CD8-positive, alpha-beta memory T cell (primary cell): ENCODE results near the gene GGT1. TPM values are rescaled to one million over a fixed set of nuclear protein-coding genes. Genes with fewer than 3 reads are reported as not detected.
A peak's percentile ranks its signal among the peaks of the same experiment; 100 is the strongest.
"Not testable (repeated sequence)": the region's sequence is repeated elsewhere in the genome, so short reads cannot be mapped to it uniquely, and the experiment has no call there.

Experiments used
- CTCF ChIA-PET: fragments of 350-600 bp; sonication (Branson Sonifier 250); formaldehyde crosslinking; loops from one replicate; lab custom pipeline; 2021; ENCODE audit warnings: antibody characterized with exemption; lab: Charles Lee
- POLR2A ChIA-PET: fragments of 350-600 bp; sonication (Branson Sonifier 250); formaldehyde crosslinking; loops from one replicate; lab custom pipeline; 2021; ENCODE audit warnings: antibody characterized with exemption; lab: Charles Lee
- DNase-seq, 5 donors: peaks; one replicate each; pipeline versions ENCODE4 v3.0.0 to v3.0.0-alpha.2; 2020 to 2022; ENCODE audit warnings: mixed read lengths in 1 of 5
- H3K27ac ChIP-seq: one replicate; pipeline ENCODE4 v1.7.0; 2013; ENCODE audit warnings: low read depth, mild to moderate bottlenecking, low read length, moderate library complexity
- H3K27me3 ChIP-seq: 2 replicates; pipeline ENCODE4 v1.7.0; 2013; ENCODE audit warnings: low read length, mild to moderate bottlenecking; ENCODE audit not compliant: insufficient read depth, poor library complexity, severe bottlenecking
- H3K36me3 ChIP-seq: 2 replicates; pipeline ENCODE4 v1.7.0; 2013; ENCODE audit warnings: mild to moderate bottlenecking, low read length, moderate library complexity; ENCODE audit not compliant: insufficient read depth
- H3K4me1 ChIP-seq: 2 replicates; pipeline ENCODE4 v1.7.0; 2013; ENCODE audit warnings: mild to moderate bottlenecking, low read length, moderate library complexity; ENCODE audit not compliant: insufficient read depth
- H3K4me3 ChIP-seq: 2 replicates; pipeline ENCODE4 v1.7.0; 2013; ENCODE audit warnings: mild to moderate bottlenecking, low read length
- H3K9me3 ChIP-seq: 2 replicates; pipeline ENCODE4 v1.7.0; 2013; ENCODE audit warnings: mild to moderate bottlenecking, low read length
- H3K27ac Mint-ChIP-seq, 8 donors: one replicate each; pipeline ENCODE4 v1.8.0; 2020 to 2021; ENCODE audit warnings: mixed read lengths in 8 of 8, mild to moderate bottlenecking in 6 of 8, inconsistent platforms in 3 of 8, moderate library complexity in 3 of 8
- H3K27me3 Mint-ChIP-seq, 2 donors: one replicate each; pipeline ENCODE4 v1.8.0; 2020 to 2021; ENCODE audit warnings: mixed read lengths in 2 of 2, mild to moderate bottlenecking in 1 of 2, moderate library complexity in 1 of 2
- H3K36me3 Mint-ChIP-seq, 3 donors: one replicate each; pipeline ENCODE4 v1.8.0; 2020 to 2021; ENCODE audit warnings: mixed read lengths in 3 of 3, inconsistent platforms in 1 of 3, mild to moderate bottlenecking in 1 of 3
- H3K4me1 Mint-ChIP-seq, 3 donors: one replicate each; pipeline ENCODE4 v1.8.0; 2020 to 2021; ENCODE audit warnings: mixed read lengths in 3 of 3, inconsistent platforms in 1 of 3, mild to moderate bottlenecking in 1 of 3
- H3K4me3 Mint-ChIP-seq, 7 donors: one replicate each; pipeline ENCODE4 v1.8.0; 2020 to 2021; ENCODE audit warnings: mixed read lengths in 7 of 7, mild to moderate bottlenecking in 6 of 7, moderate library complexity in 4 of 7, inconsistent platforms in 2 of 7
- H3K9me3 Mint-ChIP-seq, 5 donors: one replicate each; pipeline ENCODE4 v1.8.0; 2020 to 2022; ENCODE audit warnings: mixed read lengths in 5 of 5, mild to moderate bottlenecking in 3 of 5, moderate library complexity in 2 of 5, inconsistent platforms in 1 of 5
- polyA plus RNA-seq: library from polyadenylated mRNA; unstranded; fragments of 300-500 nt; fragmentation: Illumina TruSeq; gene quantifications from one replicate; pipeline ENCODE4 v1.2.3, GENCODE V29; 2021
- total RNA-seq, 2 experiments: library from RNA; stranded (reverse); gene quantifications; one replicate each; pipeline ENCODE4 v1.2.3, GENCODE V29; 2021

GGT1 gene
- total and polyA plus RNA-seq, 3 experiments from 2014 or later = 12.1 to 39.1 (median 36.9) TPM

DNA sequence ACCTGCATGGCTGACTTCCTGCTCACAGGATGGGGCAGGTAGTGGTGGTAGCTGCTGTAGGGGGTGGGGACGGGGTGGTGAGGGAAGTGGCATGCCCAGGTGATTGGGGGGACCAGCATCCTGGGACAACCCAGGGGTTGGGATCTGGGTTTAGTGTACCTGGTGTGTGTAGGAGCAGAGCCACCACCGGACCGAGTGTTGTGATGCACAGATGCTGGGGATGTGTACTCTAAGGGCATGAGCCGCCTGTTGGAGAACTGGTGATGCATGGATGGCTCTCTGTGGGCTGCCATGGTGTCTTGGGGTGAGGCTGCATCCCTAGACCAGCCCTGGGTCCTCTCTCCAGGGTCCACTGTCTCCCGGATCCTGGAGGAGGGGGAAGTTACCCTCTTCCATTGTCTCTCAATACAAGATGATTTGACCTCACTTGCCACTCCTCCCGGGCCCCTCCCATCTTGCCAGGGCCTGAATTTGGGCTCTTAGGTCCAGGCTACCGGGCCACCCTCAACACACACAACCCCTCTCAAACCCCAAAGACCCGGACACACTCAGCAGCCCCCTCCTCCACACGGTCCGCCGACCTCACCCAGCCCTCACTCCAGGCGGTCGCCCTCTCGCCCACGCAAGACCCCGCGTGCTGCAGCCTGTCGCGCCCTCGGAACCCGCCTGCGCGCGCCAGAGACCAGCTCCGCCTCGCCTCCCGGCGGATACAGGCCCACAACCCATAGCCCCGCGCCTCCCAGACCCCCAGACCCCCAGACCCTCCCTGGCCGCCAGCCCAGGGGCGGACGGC lies 10.7 kb upstream of the GGT1 start:
- no peaks in the 10 kb centered on the region for H3K9me3 Mint-ChIP-seq
- peak overlapping the region; percentile 63 to 89 (median 82) for H3K4me3 Mint-ChIP-seq
- H3K36me3 ChIP-seq = no peaks in the 10 kb centered on the region
- no peak for DNase-seq
- H3K36me3 Mint-ChIP-seq = peaks cover 0 to 4% (median 0%) of the 10 kb centered on the region in 3 donors
- POLR2A ChIA-PET = no interaction called here
- H3K27ac Mint-ChIP-seq = no peak overlapping the region
- H3K27me3 ChIP-seq = no peaks in the 10 kb centered on the region
- H3K27ac ChIP-seq = no peak overlapping the region
- CTCF ChIA-PET = no interaction called here
- H3K27me3 Mint-ChIP-seq = peaks cover 5 to 9% of the 10 kb centered on the region in 2 donors
- H3K4me1 Mint-ChIP-seq = peaks cover 1 to 9% (median 6%) of the 10 kb centered on the region in 3 donors
- no peak overlapping the region for H3K4me3 ChIP-seq
- no peaks in the 10 kb centered on the region for H3K4me1 ChIP-seq
- no peaks in the 10 kb centered on the region for H3K9me3 ChIP-seq

- no peaks in the 10 kb centered on the region for H3K9me3 Mint-ChIP-seq
- Histone ChIP-seq H3K4me3 (no peak within 1 kb of the TSS), H3K27me3 (no peaks in the 10 kb centered on the region), H3K4me1 (no peaks in the 10 kb centered on the region), H3K9me3 (no peaks in the 10 kb centered on the region), H3K27ac (no peak within 1 kb of the TSS), H3K36me3 (no peaks in the 10 kb centered on the region)
- H3K4me1 Mint-ChIP-seq = peaks cover 1 to 9% (median 6%) of the 10 kb centered on the region in 3 donors
- H3K4me3 Mint-ChIP-seq = peak within 1 kb of the TSS; percentile 63 to 89 (median 82)
- DNase-seq = no peak
- ChIA-PET POLR2A (no interaction called here), CTCF (no interaction called here)
- H3K27ac Mint-ChIP-seq = peak within 1 kb of the TSS in 1 of 8 donors; percentile 54
- H3K36me3 Mint-ChIP-seq = peaks cover 0 to 4% (median 0%) of the 10 kb centered on the region in 3 donors
- peaks cover 5 to 9% of the 10 kb centered on the region in 2 donors for H3K27me3 Mint-ChIP-seq
Measured at GRCh38 chr22:24592851-24593558, 10.0 kb upstream of the GGT1 start, which contains the start of gene LRRC75B. Gene LRRC75B, minus strand, starts transcription at chr22:24593073. Its CDS starts 34 bp downstream, at chr22:24593039.

DNA sequence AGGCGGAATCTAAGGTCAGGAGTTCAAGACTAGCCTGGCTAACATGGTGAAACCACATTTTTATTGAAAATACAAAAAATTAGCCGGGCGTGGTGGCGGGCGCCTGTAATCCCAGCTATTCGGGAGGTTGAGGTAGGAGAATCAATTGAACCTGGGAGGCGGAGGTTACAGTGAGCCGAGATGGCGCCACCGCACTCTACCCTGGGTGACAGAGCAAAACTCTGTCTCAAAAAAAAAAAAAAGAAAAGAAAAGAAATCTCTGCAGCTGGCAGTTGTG lies 9.5 kb upstream of the GGT1 start:
- POLR2A ChIA-PET, H3K4me3 ChIP-seq, H3K27me3 ChIP-seq, H3K27me3 Mint-ChIP-seq, H3K36me3 ChIP-seq, CTCF ChIA-PET, H3K4me1 ChIP-seq, H3K4me1 Mint-ChIP-seq, H3K9me3 ChIP-seq, H3K36me3 Mint-ChIP-seq, DNase-seq, H3K9me3 Mint-ChIP-seq, H3K27ac Mint-ChIP-seq, H3K27ac ChIP-seq: not testable (repeated sequence)
- H3K4me3 Mint-ChIP-seq = peak overlapping the region; percentile 20 to 65 (median 57)

DNA sequence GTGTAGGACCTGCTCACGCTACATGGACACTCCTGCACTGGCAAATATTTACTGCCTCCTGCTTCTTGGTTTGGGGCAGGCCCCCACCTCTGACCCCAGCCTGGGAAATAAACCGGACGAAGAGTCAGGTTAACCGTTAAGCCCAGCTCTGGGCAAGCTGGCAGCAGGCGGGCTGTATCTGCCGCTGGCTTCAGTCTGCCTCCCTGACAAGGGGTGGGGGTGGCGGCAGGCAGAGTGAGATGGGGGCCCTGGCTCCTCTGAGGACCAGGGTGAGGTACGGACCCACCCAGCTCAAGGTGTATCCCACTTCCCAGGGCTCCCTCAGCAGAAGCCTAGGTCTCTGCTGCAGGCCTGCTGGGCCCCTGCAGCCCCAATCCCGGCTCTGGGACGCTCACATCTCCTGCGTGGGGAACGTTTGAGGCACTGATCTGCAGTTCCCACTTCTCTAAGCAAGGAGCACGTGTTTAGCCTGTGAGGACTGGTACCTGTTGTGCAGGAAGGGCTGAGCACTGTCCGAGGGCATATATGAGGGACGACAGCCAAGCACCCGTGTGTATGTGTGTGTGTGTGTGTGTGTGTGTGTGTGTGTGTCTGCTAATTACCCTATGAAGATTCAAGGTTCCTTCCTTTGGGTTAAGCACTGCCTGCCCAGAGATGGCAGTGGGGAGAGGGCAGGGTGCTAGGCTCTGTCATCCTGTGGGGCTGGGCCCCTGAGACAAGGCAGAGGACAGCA lies 9.0 kb upstream of the GGT1 start:
- ChIA-PET POLR2A (no interaction called here), CTCF (no interaction called here)
- peak overlapping the region in 1 of 8 donors; percentile 81 for H3K27ac Mint-ChIP-seq

GRCh38 chr22:24594569-24595120 lies 8.3 kb upstream of the GGT1 start:
- Mint-ChIP-seq H3K9me3 (no peaks in the 10 kb centered on the region), H3K4me3 (no peak overlapping the region), H3K36me3 (peaks cover 0 to 4% (median 0%) of the 10 kb centered on the region in 3 donors), H3K27me3 (peaks cover 5 to 9% of the 10 kb centered on the region in 2 donors), H3K4me1 (peaks cover 4 to 9% (median 6%) of the 10 kb centered on the region in 3 donors), H3K27ac (no peak overlapping the region)
- CTCF ChIA-PET = no interaction called here
- H3K36me3 ChIP-seq = no peaks in the 10 kb centered on the region
- H3K4me3 ChIP-seq = no peak overlapping the region
- H3K27ac ChIP-seq = no peak overlapping the region
- POLR2A ChIA-PET = no interaction called here
- H3K27me3 ChIP-seq = no peaks in the 10 kb centered on the region
- H3K9me3 ChIP-seq = no peaks in the 10 kb centered on the region
- H3K4me1 ChIP-seq = no peaks in the 10 kb centered on the region
- DNase-seq = no peak

More for the DNA sequence above, 9.0 kb upstream of the GGT1 start:
- Mint-ChIP-seq H3K4me1 (peaks cover 2 to 9% (median 6%) of the 10 kb centered on the region in 3 donors), H3K27me3 (peaks cover 5 to 9% of the 10 kb centered on the region in 2 donors), H3K9me3 (no peaks in the 10 kb centered on the region), H3K4me3 (peak overlapping the region in 3 of 7 donors; percentile 19 to 65 (median 59)), H3K36me3 (peaks cover 0 to 4% (median 0%) of the 10 kb centered on the region in 3 donors)
- H3K4me3 ChIP-seq = no peak overlapping the region
- no peak for DNase-seq
- H3K4me1 ChIP-seq = no peaks in the 10 kb centered on the region
- no peaks in the 10 kb centered on the region for H3K9me3 ChIP-seq
- no peak overlapping the region for H3K27ac ChIP-seq
- no peaks in the 10 kb centered on the region for H3K27me3 ChIP-seq
- no peaks in the 10 kb centered on the region for H3K36me3 ChIP-seq

- Mint-ChIP-seq H3K9me3 (no peaks in the 10 kb centered on the region), H3K36me3 (peaks cover 0 to 4% (median 0%) of the 10 kb centered on the region in 3 donors), H3K27me3 (peaks cover 5 to 9% of the 10 kb centered on the region in 2 donors), H3K27ac (no peak overlapping the region), H3K4me3 (no peak overlapping the region), H3K4me1 (peaks cover 4 to 9% (median 6%) of the 10 kb centered on the region in 3 donors)
- CTCF ChIA-PET = no interaction called here
- H3K36me3 ChIP-seq = no peaks in the 10 kb centered on the region
- no peaks in the 10 kb centered on the region for H3K9me3 ChIP-seq
- no peaks in the 10 kb centered on the region for H3K4me1 ChIP-seq
- POLR2A ChIA-PET = no interaction called here
- H3K27ac ChIP-seq = no peak overlapping the region
- no peak overlapping the region for H3K4me3 ChIP-seq
- DNase-seq = no peak
- H3K27me3 ChIP-seq = no peaks in the 10 kb centered on the region
Measured at GRCh38 chr22:24595228-24595627, 7.8 kb upstream of the GGT1 start.

DNA sequence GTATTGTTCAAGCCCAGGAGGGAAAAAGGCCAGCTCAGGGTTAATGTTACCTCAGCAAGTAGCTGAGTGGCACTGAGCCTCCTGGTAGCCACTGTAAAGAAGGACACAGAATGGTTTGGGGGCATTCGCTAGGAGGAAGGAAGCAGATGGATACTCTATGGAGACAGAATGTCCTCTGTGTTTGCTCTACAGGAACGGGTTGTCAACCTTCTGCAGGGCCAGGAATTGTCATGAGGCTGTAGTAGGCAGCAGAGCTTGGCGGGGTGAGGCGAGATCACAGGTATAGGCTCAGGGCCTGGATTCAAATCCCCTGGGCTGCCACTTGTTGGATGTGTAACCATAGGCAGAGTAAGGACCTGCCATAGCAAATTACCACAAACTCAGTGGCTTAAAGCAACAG lies 7.1 kb upstream of the GGT1 start:
- POLR2A ChIA-PET = no interaction called here
- Histone ChIP-seq H3K4me3 (no peak overlapping the region), H3K27me3 (no peaks in the 10 kb centered on the region), H3K9me3 (no peaks in the 10 kb centered on the region), H3K27ac (no peak overlapping the region), H3K4me1 (no peaks in the 10 kb centered on the region), H3K36me3 (no peaks in the 10 kb centered on the region)
- H3K4me1 Mint-ChIP-seq = peaks cover 4 to 11% (median 6%) of the 10 kb centered on the region in 3 donors
- no peaks in the 10 kb centered on the region for H3K9me3 Mint-ChIP-seq
- CTCF ChIA-PET = no interaction called here
- no peak overlapping the region for H3K27ac Mint-ChIP-seq
- no peak overlapping the region for H3K4me3 Mint-ChIP-seq
- peaks cover 0 to 4% (median 0%) of the 10 kb centered on the region in 3 donors for H3K36me3 Mint-ChIP-seq
- DNase-seq = no peak
- H3K27me3 Mint-ChIP-seq = peaks cover 5% of the 10 kb centered on the region in 2 donors
